ENCODE data around the gene ARHGAP42.
"Not testable (repeated sequence)": the region's sequence is repeated elsewhere in the genome, so short reads cannot be mapped to it uniquely, and the experiment has no call there.

ARHGAP42 gene

DNA sequence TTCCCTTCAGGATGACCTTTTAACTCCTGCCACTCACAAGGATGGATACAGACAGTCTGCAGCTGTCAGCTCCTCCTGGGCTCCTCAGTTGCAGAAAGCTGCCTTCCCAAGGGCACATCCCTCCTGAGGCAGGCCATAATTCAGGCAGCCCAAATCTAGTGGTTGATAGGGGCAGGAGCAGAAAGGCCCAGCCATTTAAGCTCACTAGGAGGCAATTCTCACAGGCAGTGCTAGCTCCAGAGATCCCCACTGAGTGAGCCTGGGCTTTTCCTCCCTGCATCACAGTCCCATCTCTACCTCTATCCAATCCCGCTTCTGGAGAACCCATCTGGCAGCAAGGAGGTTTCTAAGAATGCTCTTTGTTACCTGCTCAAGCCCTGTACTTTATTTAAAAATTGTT, 200.6 kb downstream of the ARHGAP42 start:
- Histone ChIP-seq H3K36me3 (no peaks in the 10 kb centered on the region), H3K27me3 (no peaks in the 10 kb centered on the region), H3K27ac (no peak overlapping the region), H3K4me3 (ENCODE audit: low read depth in 1 of 2, low read length in 1 of 2) (no peak overlapping the region), H3K4me1 (ENCODE audit: control insufficient read depth in 1 of 2, insufficient read depth in 1 of 2, low read depth in 1 of 2, low read length in 1 of 2) (no peaks in the 10 kb centered on the region), H3K9me3 (no peaks in the 10 kb centered on the region)
- no peak for TF ChIP-seq CTCF (IDR thresholded peaks at IDR 0.05)

- Histone ChIP-seq H3K4me1 (ENCODE audit: control insufficient read depth in 1 of 2, insufficient read depth in 1 of 2, low read depth in 1 of 2, low read length in 1 of 2) (no peaks in the 10 kb centered on the region), H3K27me3 (no peaks in the 10 kb centered on the region), H3K9me3 (no peaks in the 10 kb centered on the region), H3K27ac (no peak overlapping the region), H3K4me3 (ENCODE audit: low read depth in 1 of 2, low read length in 1 of 2) (no peak overlapping the region), H3K36me3 (no peaks in the 10 kb centered on the region)
- no peak for TF ChIP-seq CTCF (IDR thresholded peaks at IDR 0.05)
Measured at GRCh38 chr11:100888836-100889235, 201.7 kb downstream of the ARHGAP42 start.

- H3K27ac ChIP-seq: no peak overlapping the region
- H3K36me3 ChIP-seq: no peaks in the 10 kb centered on the region
- no peaks in the 10 kb centered on the region for H3K4me1 ChIP-seq (ENCODE audit: control insufficient read depth in 1 of 2, insufficient read depth in 1 of 2, low read depth in 1 of 2, low read length in 1 of 2)
- TF ChIP-seq CTCF (IDR thresholded peaks at IDR 0.05): no peak
- H3K9me3 ChIP-seq: no peaks in the 10 kb centered on the region
- no peak overlapping the region for H3K4me3 ChIP-seq (ENCODE audit: low read depth in 1 of 2, low read length in 1 of 2)
- H3K27me3 ChIP-seq: no peaks in the 10 kb centered on the region
Measured at GRCh38 chr11:100889758-100890157, 202.7 kb downstream of the ARHGAP42 start.

DNA sequence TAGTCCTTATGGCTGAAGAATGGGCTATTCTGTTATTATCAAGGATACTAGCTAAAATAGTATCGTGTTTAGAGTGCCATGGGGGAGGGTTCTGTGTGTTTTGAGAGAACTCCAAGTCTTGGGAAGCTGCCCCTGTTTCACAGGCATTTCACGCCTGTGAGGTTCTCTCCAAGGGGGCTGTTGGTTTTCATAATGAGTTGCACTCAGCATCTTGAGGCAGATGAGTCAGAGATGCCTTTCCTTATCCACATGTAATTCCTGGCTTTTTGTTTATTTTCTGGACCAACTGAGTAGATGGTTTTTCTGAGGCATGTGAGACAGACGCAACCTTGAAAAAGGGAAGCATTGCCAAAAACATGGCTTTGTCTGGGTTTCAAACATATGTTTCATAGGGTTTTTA, 203.7 kb downstream of the ARHGAP42 start:
- H3K27ac ChIP-seq: no peak overlapping the region
- H3K4me1 ChIP-seq (ENCODE audit: control insufficient read depth in 1 of 2, insufficient read depth in 1 of 2, low read depth in 1 of 2, low read length in 1 of 2): no peaks in the 10 kb centered on the region
- no peak overlapping the region for H3K4me3 ChIP-seq (ENCODE audit: low read depth in 1 of 2, low read length in 1 of 2)
- no peaks in the 10 kb centered on the region for H3K36me3 ChIP-seq
- no peaks in the 10 kb centered on the region for H3K27me3 ChIP-seq
- no peaks in the 10 kb centered on the region for H3K9me3 ChIP-seq
- TF ChIP-seq CTCF (IDR thresholded peaks at IDR 0.05): no peak

DNA sequence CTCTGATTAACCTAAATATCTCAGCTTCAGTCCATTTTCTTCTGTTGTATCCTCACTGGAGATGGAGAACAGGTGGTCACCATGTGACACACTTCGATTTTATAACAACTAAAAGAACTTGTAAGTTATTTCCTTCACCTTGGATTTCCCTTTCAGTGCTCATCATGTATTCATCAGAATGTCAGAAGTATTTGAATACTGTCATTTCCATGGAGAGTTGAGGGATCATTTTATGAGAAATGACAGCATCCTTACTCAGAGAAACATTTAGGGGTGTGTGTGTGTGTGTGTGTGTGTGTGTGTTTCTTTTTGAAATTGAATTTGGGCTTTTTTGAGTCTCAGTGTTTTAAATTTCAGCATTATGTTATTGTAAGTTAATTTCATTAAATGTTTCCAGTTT, 205.8 kb downstream of the ARHGAP42 start:
- Histone ChIP-seq H3K4me1 (ENCODE audit: control insufficient read depth in 1 of 2, insufficient read depth in 1 of 2, low read depth in 1 of 2, low read length in 1 of 2) (no peaks in the 10 kb centered on the region), H3K27me3 (no peaks in the 10 kb centered on the region), H3K9me3 (no peaks in the 10 kb centered on the region), H3K36me3 (no peaks in the 10 kb centered on the region), H3K4me3 (ENCODE audit: low read depth in 1 of 2, low read length in 1 of 2) (no peak overlapping the region), H3K27ac (no peak overlapping the region)
- TF ChIP-seq CTCF (IDR thresholded peaks at IDR 0.05): no peak

DNA sequence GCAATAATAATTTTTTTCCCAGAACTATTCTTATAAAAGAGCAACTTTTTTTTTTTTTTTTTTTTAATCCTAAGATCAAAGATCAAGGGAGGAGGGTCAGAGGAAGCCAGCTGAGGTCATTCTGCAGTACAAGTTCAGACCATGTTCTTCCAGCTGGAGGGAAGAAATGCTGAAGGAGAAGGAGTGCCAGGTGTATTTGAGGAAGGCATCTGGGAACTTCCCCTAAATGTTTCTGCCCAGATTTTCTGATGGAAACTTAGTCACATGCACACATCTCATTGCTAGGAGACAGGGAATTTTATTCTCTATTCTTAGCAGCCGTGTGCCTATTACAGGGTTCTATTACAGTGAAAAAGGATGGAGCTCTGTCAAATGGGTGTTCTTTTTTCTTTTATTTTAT, 208.4 kb downstream of the ARHGAP42 start:
- Histone ChIP-seq H3K4me1 (ENCODE audit: control insufficient read depth in 1 of 2, insufficient read depth in 1 of 2, low read depth in 1 of 2, low read length in 1 of 2) (no peaks in the 10 kb centered on the region), H3K4me3 (ENCODE audit: low read depth in 1 of 2, low read length in 1 of 2) (no peak overlapping the region), H3K27ac (no peak overlapping the region), H3K9me3 (no peaks in the 10 kb centered on the region), H3K27me3 (no peaks in the 10 kb centered on the region), H3K36me3 (no peaks in the 10 kb centered on the region)
- TF ChIP-seq CTCF (IDR thresholded peaks at IDR 0.05): no peak

DNA sequence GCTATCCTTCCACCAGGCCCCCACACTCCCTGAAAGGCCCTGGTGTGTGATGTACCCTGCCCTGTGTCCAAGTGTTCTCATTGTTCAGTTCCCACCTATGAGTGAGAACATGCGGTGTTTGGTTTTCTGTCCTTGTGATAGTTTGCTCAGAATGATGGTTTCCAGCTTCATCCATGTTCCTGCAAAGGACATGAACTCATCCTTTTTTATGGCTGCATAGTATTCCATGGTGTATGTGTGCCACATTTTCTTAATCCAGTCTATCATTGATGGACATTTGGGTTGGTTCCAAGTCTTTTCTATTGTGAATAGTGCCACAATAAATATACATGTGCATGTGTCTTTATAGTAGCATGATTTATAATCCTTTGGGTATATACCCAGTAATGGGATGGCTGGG, 208.9 kb downstream of the ARHGAP42 start:
- not testable (repeated sequence) for H3K27me3 ChIP-seq; H3K27ac ChIP-seq; H3K4me1 ChIP-seq (ENCODE audit: control insufficient read depth in 1 of 2, insufficient read depth in 1 of 2, low read depth in 1 of 2, low read length in 1 of 2); H3K4me3 ChIP-seq (ENCODE audit: low read depth in 1 of 2, low read length in 1 of 2); H3K36me3 ChIP-seq; H3K9me3 ChIP-seq

DNA sequence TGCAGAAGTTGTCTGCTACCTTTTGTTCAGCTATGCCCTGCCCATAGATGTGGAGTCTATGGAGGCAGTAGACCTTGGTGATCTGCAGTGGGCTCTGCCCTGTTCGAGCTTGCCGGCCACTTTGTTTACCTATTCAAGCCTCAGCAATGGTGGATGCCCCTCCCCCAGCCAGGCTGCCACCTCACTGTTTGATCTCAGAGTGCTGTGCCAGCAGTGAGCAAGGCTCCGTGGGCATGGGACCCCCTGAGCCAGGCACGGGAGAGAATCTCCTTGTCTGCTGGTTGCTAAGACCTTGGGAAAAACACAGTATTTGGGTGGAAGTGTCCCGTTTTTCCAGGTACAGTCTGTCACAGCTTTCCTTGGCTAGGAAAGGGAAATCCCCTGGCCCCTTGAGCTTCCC, 214.4 kb downstream of the ARHGAP42 start:
- H3K9me3 ChIP-seq; H3K36me3 ChIP-seq; H3K27me3 ChIP-seq; H3K4me3 ChIP-seq (ENCODE audit: low read depth in 1 of 2, low read length in 1 of 2); H3K4me1 ChIP-seq (ENCODE audit: control insufficient read depth in 1 of 2, insufficient read depth in 1 of 2, low read depth in 1 of 2, low read length in 1 of 2); H3K27ac ChIP-seq: not testable (repeated sequence)

Measured in neutrophil (primary cell).